Nephron progenitor cell (in vitro differentiated cells): ENCODE data around the gene C1orf35.

Experiments used
- DNase-seq: peaks from one replicate; pipeline ENCODE4 v3.0.0; 2021
- H3K27ac Mint-ChIP-seq: 2 replicates; pipeline ENCODE4 v1.8.0; 2021; ENCODE audit warnings: mild to moderate bottlenecking, moderate library complexity, mixed read lengths
- H3K27me3 Mint-ChIP-seq: 2 replicates; pipeline ENCODE4 v1.8.0; 2021; ENCODE audit warnings: mild to moderate bottlenecking, low read depth, mixed read lengths; ENCODE audit not compliant: poor library complexity
- H3K36me3 Mint-ChIP-seq: 2 replicates; pipeline ENCODE4 v1.8.0; 2021; ENCODE audit warnings: low read depth, mixed read lengths
- H3K4me1 Mint-ChIP-seq: 2 replicates; pipeline ENCODE4 v1.8.0; 2021; ENCODE audit warnings: mixed read lengths
- H3K4me3 Mint-ChIP-seq: 2 replicates; pipeline ENCODE4 v1.8.0; 2021; ENCODE audit warnings: mild to moderate bottlenecking, moderate library complexity, mixed read lengths
- H3K9me3 Mint-ChIP-seq: 2 replicates; pipeline ENCODE4 v1.8.0; 2021; ENCODE audit warnings: mild to moderate bottlenecking, moderate library complexity, mixed read lengths
- CTCF ChIP-seq: fragments of 200-600 bp; sonication (generic); IDR thresholded peaks from 2 replicates; pipeline ENCODE4 v1.5.0; 2021; ENCODE audit warnings: antibody characterized with exemption

Gene C1orf35

GRCh38 chr1:228150120-228150460 is 47.0 kb upstream of the C1orf35 start:
- Mint-ChIP-seq H3K36me3 (no peaks in the 10 kb centered on the region), H3K4me3 (no peak overlapping the region)
- TF ChIP-seq CTCF = no peak

GRCh38 chr1:228149406-228150119 is 46.4 kb upstream of the C1orf35 start, which contains the start of gene GJC2:
TSS of gene GJC2 (plus strand) at chr1:228149930. CDS start at chr1:228157759, 7,829 bp downstream.
- Mint-ChIP-seq H3K27me3 (no peaks in the 10 kb centered on the region), H3K9me3 (no peaks in the 10 kb centered on the region), H3K4me3 (no peak within 1 kb of the TSS), H3K36me3 (no peaks in the 10 kb centered on the region), H3K4me1 (peaks cover 16% of the 10 kb centered on the region), H3K27ac (no peak within 1 kb of the TSS)
- TF ChIP-seq CTCF = no peak
- peak; percentile 35 for DNase-seq

More at GRCh38 chr1:228150120-228150460, 47.0 kb upstream of the C1orf35 start:
- no peak overlapping the region for H3K27ac Mint-ChIP-seq
- H3K9me3 Mint-ChIP-seq = no peaks in the 10 kb centered on the region
- DNase-seq = no peak
- no peaks in the 10 kb centered on the region for H3K27me3 Mint-ChIP-seq
- peaks cover 16% of the 10 kb centered on the region for H3K4me1 Mint-ChIP-seq

GRCh38 chr1:228148935-228149405 is 45.8 kb upstream of the C1orf35 start:
- H3K4me1 Mint-ChIP-seq = peaks cover 16% of the 10 kb centered on the region
- H3K36me3 Mint-ChIP-seq = no peaks in the 10 kb centered on the region
- H3K27me3 Mint-ChIP-seq = no peaks in the 10 kb centered on the region
- H3K9me3 Mint-ChIP-seq = no peaks in the 10 kb centered on the region
- no peak overlapping the region for H3K27ac Mint-ChIP-seq
- H3K4me3 Mint-ChIP-seq = no peak overlapping the region
- TF ChIP-seq CTCF = no peak
- no peak for DNase-seq

GRCh38 chr1:228148196-228148861 is 45.2 kb upstream of the C1orf35 start:
- Mint-ChIP-seq H3K27ac (no peak overlapping the region), H3K36me3 (no peaks in the 10 kb centered on the region), H3K9me3 (no peaks in the 10 kb centered on the region), H3K4me3 (no peak overlapping the region), H3K27me3 (peaks cover 1% of the 10 kb centered on the region), H3K4me1 (peaks cover 23% of the 10 kb centered on the region)
- no peak for DNase-seq
- no peak for TF ChIP-seq CTCF

GRCh38 chr1:228147768-228148167 is 44.6 kb upstream of the C1orf35 start:
- no peak overlapping the region for H3K4me3 Mint-ChIP-seq
- peaks cover 3% of the 10 kb centered on the region for H3K27me3 Mint-ChIP-seq
- DNase-seq = no peak
- no peaks in the 10 kb centered on the region for H3K36me3 Mint-ChIP-seq
- H3K27ac Mint-ChIP-seq = no peak overlapping the region
- TF ChIP-seq CTCF = no peak
- H3K9me3 Mint-ChIP-seq = no peaks in the 10 kb centered on the region
- peaks cover 23% of the 10 kb centered on the region for H3K4me1 Mint-ChIP-seq
